ENCODE data around the gene ESD. TPM values are rescaled to one million over a fixed set of nuclear protein-coding genes. Genes with fewer than 3 reads are reported as not detected.

ESD gene
- total RNA-seq (2014; rRNA removed; shearing (Covaris generic)), result 64.7 and 68.1 TPM in 2 replicates

GRCh38 chr13:46796515-46797474 lies at the start of gene ESD:
Gene ESD, minus strand, starts transcription at chr13:46797161. Its CDS starts 5,748 bp downstream, at chr13:46791413.

Other genes with a start within 250 kb of the ESD start
- 5.8 and 6.3 TPM in 2 replicates for gene LRCH1, start 244.0 kb downstream of the ESD start, total RNA-seq (2014; rRNA removed; shearing (Covaris generic))
- not detected in 2 replicates for gene HTR2A, start 99.9 kb upstream of the ESD start, total RNA-seq (2014; rRNA removed; shearing (Covaris generic))

Data from A375 (cell line).